GM08714 (cell line): ENCODE measurements around the gene MTHFD1.
"Not testable (repeated sequence)": the region's sequence is repeated elsewhere in the genome, so short reads cannot be mapped to it uniquely, and the experiment has no call there.

Source experiments
- H3K4me3 ChIP-seq: fragments of 200-500 bp; sonication (Bioruptor generic); 2 replicates; pipeline ENCODE4 v1.5.1; 2014; ENCODE audit warnings: mild to moderate bottlenecking, low read length, inconsistent platforms
- ZNF274 ChIP-seq: IDR thresholded peaks from 2 replicates; pipeline ENCODE4 v1.6.1; 2012; ENCODE audit warnings: mild to moderate bottlenecking, low read depth, low read length

The MTHFD1 gene

DNA sequence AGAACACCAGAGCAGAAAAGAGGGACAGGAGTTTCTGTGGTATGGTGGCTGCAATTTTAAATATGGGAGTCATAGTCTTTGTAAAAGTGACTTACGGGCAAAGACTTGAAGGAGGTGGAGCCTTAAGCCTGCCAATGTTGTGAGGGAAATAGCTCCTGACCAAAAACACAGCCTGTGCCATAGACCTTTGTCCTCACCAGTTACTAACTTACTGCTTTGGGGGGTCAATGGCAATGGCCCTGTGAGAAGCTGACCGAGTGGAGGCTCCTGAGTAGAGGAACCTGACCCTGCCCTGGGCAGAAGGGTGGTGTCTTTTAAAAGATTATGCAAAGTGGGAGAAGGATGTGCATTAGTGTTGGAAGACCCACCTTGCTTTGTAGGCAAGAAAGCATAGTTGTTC is 3.8 kb downstream of the MTHFD1 start:
- no peak overlapping the region for H3K4me3 ChIP-seq
- no peak for TF ChIP-seq ZNF274

DNA sequence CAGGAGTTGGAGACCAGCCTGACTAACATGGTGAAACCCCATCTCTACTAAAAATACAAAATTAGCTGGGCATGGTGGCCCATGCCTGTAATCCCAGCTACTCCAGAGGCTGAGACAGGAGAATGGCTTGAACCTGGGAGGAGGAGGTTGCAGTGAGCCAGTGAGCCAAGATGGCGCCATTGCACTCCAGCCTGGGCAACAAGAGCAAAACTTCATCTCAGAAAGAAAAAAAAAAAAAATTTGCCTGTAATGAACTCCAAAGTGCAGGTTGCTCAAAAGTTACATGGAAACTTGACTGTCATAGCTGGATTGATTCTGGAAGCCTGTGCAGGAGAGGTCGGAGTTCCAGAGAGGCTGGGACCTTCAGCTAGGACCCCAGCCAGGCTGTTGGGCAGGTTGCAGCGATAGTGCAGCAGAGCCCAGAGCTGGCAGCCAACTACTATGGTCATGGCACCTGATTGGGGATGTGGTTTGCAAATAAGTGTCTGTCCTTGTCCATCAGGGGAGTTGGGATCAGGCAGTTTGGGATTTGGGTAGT is 5.1 kb downstream of the MTHFD1 start:
- not testable (repeated sequence) for H3K4me3 ChIP-seq

DNA sequence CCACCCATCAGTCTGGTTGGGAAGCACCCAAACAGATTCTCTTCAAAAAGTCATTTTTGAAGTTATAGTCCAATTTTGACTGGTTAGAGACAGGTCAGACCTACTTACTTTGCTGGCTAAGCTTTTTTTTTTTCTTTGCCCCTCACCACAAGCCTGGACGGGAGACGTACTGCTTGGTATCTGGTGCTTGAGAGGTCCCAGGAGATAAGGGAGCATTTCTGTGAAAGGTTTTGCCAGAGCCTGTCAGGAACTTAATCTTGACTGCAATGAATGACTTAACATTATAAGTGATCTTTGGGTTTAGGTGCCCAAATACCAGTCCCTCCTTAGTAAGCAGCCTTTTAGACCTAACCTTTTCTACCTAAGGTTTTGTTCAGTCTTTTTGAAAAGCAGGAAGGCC is 6.3 kb downstream of the MTHFD1 start:
- H3K4me3 ChIP-seq = no peak overlapping the region
- no peak for TF ChIP-seq ZNF274

DNA sequence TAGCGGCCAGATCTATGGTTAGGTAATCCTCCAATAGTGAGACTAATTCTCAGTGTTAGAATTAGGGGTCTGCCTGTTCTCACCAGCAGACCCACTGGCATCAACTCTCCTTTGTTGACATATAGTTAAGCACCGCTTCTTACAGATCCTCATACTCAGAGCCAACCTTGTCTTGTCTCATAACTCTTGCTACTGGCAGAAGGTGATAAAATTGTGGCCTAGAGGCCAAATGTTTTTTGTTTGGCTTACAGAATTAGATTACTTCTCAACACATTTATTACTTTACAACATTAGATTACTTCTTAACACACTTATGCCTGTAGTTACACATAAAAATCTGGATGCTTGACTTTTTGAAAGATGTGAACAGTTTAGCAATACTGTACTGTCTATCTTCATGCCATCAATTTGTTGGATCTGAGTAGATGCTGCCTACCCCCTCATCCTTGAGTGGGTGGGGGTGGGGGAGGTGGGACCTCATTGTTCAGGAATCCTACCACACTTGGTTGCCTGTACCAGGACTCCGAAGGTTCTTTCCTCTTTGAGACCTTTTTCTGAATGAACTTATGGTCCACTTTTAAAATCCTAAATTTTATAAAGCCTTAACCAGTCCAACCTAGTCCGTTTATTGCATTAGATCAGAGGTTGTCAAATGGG is 7.0 kb downstream of the MTHFD1 start:
- no peak overlapping the region for H3K4me3 ChIP-seq
- no peak for TF ChIP-seq ZNF274

DNA sequence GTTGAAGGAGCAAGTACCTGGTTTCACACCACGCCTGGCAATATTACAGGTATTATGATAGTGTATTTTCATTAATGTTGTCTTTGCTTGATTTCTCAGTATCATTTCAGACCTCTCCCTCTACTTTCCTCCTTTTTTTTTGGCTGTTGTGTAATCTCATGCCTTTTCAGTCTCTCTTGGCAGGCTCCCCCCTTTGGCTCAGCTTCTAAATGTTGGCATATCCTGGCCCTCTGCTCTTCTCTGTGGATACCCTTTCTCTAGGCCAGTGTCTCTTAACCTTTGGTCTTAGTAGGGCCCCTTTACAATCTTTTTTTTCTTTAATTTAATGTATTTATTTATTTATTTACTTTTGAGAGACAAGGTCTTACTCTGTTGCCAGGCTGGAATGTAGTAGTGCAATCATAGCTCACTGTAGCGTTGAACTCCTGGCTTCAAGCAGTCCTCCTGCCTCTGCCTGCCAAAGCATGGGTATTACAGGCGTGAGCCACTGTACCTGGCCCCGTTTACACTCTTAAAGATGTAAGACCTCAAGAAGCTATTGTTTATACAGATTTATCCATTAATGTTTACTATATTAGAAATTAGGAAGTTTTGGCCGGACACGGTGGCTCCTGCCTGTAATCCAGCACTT is 12.8 kb downstream of the MTHFD1 start:
- H3K4me3 ChIP-seq = no peak overlapping the region
- no peak for TF ChIP-seq ZNF274

DNA sequence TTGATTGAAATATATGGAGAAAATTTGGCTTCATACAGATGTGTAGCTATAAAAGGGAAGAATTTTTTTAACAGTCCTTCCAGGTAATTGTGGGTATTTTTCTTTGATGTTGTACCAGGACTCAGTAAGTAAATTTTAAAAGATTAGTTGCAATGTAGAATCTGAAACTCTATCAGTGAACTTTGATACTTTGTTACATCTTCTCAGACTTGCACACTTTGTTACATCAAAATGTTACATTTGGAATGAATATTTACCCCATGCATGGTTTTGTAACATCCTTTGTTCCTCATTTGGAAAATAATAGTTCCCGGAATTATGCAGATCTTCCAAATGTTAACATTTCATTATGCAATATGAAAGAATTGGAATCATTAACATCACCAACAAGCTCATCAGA is 13.8 kb downstream of the MTHFD1 start:
- H3K4me3 ChIP-seq = no peak overlapping the region
- TF ChIP-seq ZNF274 = no peak

DNA sequence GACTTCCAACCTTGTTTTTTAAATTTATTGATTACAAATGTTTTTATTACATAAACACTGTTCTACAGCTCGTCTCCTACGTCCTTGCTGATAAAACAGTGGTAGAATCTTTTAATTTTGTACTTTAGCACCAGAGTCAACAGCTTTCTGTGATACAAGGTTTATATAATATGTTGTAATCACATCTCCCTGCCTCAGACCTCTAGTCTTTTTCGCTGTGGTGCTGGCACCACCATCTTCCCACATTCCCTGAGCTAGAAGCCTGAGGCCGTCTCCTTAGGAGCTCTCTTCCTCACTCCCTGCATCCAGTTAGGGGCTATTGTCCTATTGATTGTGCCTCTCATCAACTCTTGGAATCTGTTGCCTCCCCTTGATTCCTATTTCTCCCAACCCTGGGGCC is 17.1 kb downstream of the MTHFD1 start:
- no peak for TF ChIP-seq ZNF274
- no peak overlapping the region for H3K4me3 ChIP-seq

DNA sequence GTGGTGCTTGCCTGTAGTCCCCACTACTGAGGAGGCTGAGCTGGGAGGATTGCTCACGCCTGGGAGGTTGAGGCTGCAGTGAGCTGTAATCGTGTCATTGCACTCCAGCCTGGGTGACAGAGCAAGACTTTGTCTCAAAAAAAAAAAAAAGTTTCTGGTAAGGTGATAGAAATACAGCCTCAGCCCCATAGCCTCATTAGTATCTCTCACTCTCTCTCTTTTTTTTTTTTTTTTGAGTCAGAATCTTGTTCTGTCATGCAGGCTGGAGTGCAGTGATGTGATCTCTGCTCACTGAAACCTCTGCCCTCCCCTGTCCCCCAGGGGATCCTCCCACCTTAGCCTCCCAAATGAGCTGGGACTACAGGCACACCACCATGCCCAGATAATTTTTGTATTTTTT is 19.2 kb downstream of the MTHFD1 start:
- no peak for TF ChIP-seq ZNF274
- H3K4me3 ChIP-seq = no peak overlapping the region

DNA sequence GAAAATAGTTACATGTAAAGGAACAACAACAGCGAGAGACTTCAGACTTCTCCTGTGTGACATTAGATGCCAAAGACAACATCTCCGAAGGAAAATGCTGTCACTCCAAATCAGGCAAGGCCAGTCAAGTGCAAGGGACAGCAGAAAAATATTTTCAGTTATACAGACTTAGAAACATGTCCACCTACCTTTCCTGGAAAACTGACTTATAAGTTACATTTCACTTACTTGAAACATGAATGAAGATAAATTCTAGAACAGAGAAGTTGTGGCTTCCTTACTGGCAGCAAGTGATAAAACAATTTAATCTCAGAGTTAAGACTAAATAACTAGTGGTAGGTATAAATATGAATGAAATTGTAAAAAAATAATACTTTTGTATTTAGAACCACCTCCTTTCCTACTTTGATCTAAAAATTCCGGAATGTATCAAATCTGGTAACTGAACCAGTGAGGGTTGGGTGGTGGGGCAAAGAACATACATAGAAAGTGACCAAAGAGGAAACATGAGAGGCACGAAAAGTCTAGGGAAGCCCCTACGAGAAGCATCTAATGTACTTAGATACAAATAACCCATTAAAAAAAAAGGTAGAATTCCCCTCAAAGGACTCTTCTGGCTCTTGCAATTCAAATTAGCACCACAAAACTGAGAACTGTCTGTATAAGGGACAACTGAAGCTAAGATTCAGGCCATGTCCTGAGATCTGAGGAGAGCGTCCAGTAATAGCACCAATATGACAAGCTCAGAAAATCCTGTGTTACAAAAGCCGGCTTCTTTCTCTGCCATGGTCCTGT is 21.2 kb downstream of the MTHFD1 start:
- H3K4me3 ChIP-seq = no peak overlapping the region
- TF ChIP-seq ZNF274 = no peak

DNA sequence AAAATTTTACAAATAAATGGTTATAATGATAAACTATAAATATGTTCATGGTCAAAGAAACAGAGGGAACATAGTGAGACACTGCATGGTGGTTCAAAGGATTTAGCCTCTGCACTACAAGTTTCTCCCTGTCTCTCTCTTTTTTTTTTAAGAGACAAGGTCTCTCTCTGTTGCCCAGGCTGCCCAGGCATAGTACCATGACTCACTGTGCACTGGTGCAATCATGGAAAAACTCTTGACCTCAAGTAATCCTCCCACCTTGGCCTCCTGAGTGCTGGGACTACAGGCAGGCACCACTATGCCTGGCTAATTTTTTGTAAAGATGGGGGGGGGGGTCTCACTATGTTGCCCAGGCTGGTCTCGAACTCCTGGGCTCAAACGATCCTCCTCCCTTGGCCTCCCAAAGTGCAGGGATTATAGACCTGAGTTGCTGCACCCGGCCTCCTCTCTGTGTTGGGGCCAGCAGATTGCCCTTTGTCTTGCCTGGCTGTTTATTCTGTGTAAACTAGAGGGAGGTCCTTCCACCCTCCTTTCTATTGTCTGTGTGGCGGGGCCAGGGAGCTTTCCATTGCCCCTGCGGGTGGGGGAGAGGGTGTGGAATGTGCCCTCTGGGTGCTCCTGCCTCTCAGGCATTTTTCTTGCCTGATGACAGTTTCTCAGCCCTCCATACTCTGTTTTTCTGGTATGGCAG is 22.1 kb downstream of the MTHFD1 start:
- TF ChIP-seq ZNF274 = no peak
- no peak overlapping the region for H3K4me3 ChIP-seq

DNA sequence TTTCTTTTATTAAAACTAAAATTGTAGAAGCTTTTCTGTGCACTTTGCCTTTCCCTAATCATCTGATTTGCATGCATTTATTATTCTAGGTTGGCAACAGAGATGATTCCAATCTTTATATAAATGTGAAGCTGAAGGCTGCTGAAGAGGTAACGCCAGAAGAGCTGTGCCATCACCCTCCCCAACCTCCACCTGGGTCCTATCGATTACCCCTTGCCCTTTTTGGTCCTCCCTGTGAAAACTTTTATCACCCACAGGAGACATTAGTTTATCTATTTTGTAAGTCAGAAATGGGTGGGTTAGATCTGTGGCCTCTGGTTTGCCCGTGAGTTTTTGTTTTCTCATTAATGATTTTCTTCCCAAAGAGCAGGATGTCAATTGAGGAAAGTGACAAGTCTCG is 22.8 kb downstream of the MTHFD1 start:
- TF ChIP-seq ZNF274 = no peak
- H3K4me3 ChIP-seq = no peak overlapping the region

DNA sequence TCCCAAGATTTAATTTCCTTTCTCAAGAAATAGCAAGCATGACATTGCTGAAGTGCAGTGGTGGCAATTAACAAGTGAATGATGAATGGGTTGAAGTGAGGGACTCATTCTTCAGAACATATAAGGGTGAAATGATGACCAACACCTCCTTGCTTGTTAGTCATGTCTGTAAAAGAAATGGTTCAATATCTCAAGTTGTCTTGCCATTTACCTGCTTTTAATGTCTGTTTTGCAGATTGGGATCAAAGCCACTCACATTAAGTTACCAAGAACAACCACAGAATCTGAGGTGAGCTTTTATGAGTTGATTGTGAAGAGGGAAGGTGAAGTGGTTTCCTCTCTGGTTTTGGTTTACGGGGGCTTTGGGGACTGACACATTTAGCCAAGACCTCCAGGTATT is 24.1 kb downstream of the MTHFD1 start:
- H3K4me3 ChIP-seq = no peak overlapping the region
- TF ChIP-seq ZNF274 = no peak

DNA sequence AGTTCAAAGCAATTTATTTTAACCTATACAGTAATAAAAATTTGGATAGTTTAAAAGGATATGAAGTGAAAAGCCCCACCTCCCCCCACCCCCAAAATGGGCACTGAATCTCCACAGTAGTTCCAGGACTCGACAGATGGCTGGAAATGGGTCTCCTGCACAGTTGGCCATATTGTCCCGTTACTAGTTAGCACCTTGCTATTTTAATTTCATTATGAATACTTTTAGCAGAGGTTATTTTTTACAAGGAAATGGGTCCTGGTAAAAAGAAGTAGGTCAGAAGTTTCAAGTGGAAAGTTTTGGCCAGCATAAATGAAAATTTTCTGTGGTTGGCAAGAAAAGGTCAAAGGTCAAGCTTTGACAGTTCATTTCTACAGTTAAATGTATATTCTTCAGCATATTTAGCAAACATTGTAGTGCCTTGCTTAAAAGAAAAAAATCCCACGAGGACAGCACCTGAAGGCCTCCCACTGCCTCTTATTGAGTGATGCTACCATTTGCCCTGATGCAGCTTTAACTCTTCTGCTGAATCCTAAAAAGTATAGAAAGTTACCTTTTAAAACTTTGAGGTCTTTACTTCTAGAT is 28.3 kb downstream of the MTHFD1 start:
- no peak for TF ChIP-seq ZNF274
- no peak overlapping the region for H3K4me3 ChIP-seq

DNA sequence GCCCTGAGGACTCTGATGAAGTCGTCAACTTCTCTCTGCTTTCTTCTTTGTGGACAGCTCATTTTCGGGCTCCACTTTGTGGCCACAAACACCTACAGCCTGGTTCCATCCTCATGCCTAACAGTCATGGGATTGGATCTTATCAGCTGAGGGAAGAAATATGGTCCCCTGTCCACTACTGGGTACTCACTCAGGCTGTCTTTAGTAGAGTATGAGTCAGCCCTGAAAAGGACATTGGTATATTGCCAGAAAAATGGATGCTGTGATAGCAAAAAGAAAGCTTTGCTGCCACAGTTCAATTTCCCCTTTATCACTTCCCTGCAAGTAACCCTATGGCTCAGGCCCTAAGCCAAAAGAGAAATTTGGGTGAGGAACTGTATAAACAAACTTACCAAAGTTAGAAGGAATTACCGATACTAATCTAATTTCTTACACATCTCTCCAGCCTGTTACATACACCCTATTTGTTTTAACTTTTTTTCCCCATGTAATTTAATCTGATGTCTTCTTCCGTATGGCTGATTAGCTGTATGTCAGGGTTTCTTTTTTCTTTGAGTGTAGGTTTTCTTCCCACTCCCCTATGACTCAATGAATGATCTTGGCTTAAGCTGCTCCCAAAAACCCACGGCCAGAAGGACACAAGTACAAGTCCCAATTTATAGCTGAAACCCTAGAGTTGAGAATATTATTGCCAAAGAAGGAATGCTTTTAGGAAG is 29.1 kb downstream of the MTHFD1 start:
- no peak overlapping the region for H3K4me3 ChIP-seq
- no peak for TF ChIP-seq ZNF274

DNA sequence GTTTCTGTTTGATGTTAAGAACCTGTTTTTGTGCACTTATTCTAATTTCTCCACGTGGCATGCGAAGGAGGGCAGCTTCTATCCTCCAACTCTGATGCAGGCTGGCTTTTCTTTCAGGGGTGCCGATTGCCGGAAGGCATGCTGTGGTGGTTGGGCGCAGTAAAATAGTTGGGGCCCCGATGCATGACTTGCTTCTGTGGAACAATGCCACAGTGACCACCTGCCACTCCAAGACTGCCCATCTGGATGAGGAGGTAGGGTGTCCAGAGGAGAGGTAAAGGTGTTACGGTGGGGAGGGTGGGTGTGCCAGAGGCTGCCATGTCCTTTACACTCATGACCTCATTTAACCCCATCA is 29.6 kb downstream of the MTHFD1 start:
- TF ChIP-seq ZNF274 = no peak
- H3K4me3 ChIP-seq = no peak overlapping the region
